GM08714 (cell line): Measurements from ENCODE around the gene SEC23IP.
"Not testable (repeated sequence)": the region's sequence is repeated elsewhere in the genome, so short reads cannot be mapped to it uniquely, and the experiment has no call there.

ENCODE experiments used
- H3K4me3 ChIP-seq: fragments of 200-500 bp; sonication (Bioruptor generic); 2 replicates; pipeline ENCODE4 v1.5.1; 2014; ENCODE audit warnings: mild to moderate bottlenecking, low read length, inconsistent platforms
- ZNF274 ChIP-seq: IDR thresholded peaks from 2 replicates; pipeline ENCODE4 v1.6.1; 2012; ENCODE audit warnings: mild to moderate bottlenecking, low read depth, low read length

SEC23IP gene

GRCh38 chr10:119896937-119897770, 4.6 kb downstream of the SEC23IP start:
- TF ChIP-seq ZNF274, result no peak

GRCh38 chr10:119898577-119898976, 6.0 kb downstream of the SEC23IP start:
- TF ChIP-seq ZNF274, result no peak
- no peak overlapping the region for H3K4me3 ChIP-seq

More at GRCh38 chr10:119896937-119897770, 4.6 kb downstream of the SEC23IP start:
- no peak overlapping the region for H3K4me3 ChIP-seq

GRCh38 chr10:119903946-119904666, 11.6 kb downstream of the SEC23IP start:
- no peak for TF ChIP-seq ZNF274
- no peak overlapping the region for H3K4me3 ChIP-seq

GRCh38 chr10:119907695-119908094, 15.2 kb downstream of the SEC23IP start:
- H3K4me3 ChIP-seq, result not testable (repeated sequence)

- TF ChIP-seq ZNF274, result no peak
- H3K4me3 ChIP-seq, result no peak overlapping the region
These were observed 15.6 kb downstream of the SEC23IP start for GRCh38 chr10:119908166-119908565.

GRCh38 chr10:119910689-119911088, 18.2 kb downstream of the SEC23IP start:
- no peak for TF ChIP-seq ZNF274
- no peak overlapping the region for H3K4me3 ChIP-seq

- no peak for TF ChIP-seq ZNF274
- no peak overlapping the region for H3K4me3 ChIP-seq
These were observed 25.2 kb downstream of the SEC23IP start for GRCh38 chr10:119917777-119918176.

- TF ChIP-seq ZNF274, result no peak
- H3K4me3 ChIP-seq, result no peak overlapping the region
These were observed 26.7 kb downstream of the SEC23IP start for GRCh38 chr10:119919271-119919670.

- TF ChIP-seq ZNF274, result no peak
- H3K4me3 ChIP-seq, result no peak overlapping the region
These were observed 27.3 kb downstream of the SEC23IP start for GRCh38 chr10:119919826-119920225.

- TF ChIP-seq ZNF274, result no peak
- H3K4me3 ChIP-seq, result no peak overlapping the region
These were observed 35.9 kb downstream of the SEC23IP start for GRCh38 chr10:119928411-119928810.

GRCh38 chr10:119931871-119932270, 39.3 kb downstream of the SEC23IP start:
- TF ChIP-seq ZNF274, result no peak
- no peak overlapping the region for H3K4me3 ChIP-seq

- TF ChIP-seq ZNF274, result no peak
These were observed 40.1 kb downstream of the SEC23IP start for GRCh38 chr10:119932631-119933030.

GRCh38 chr10:119933179-119933578, 40.6 kb downstream of the SEC23IP start:
- H3K4me3 ChIP-seq, result no peak overlapping the region
- TF ChIP-seq ZNF274, result no peak

More at GRCh38 chr10:119932631-119933030, 40.1 kb downstream of the SEC23IP start:
- H3K4me3 ChIP-seq, result no peak overlapping the region

- H3K4me3 ChIP-seq, result no peak overlapping the region
- TF ChIP-seq ZNF274, result no peak
These were observed 48.0 kb downstream of the SEC23IP start for GRCh38 chr10:119940487-119940886.

GRCh38 chr10:119942973-119943372, 50.4 kb downstream of the SEC23IP start:
- H3K4me3 ChIP-seq, result no peak overlapping the region
- no peak for TF ChIP-seq ZNF274
